GM18868 (cell line): Measurements from ENCODE around the gene TDRD1.
"Not testable (repeated sequence)": the region's sequence is repeated elsewhere in the genome, so short reads cannot be mapped to it uniquely, and the experiment has no call there.

Source experiments
- ATAC-seq: cut with Tn5 transposase; IDR thresholded peaks from one replicate; pipeline ENCODE4 v1.9.1; 2021; ENCODE audit warnings: mild to moderate bottlenecking, moderate library complexity; ENCODE audit not compliant: unreplicated experiment

The TDRD1 gene

GRCh38 chr10:114179148-114179547 lies at the start of gene TDRD1:
Gene TDRD1, plus strand, starts transcription at chr10:114179353. Its CDS starts 8,479 bp downstream, at chr10:114187832.
- ATAC-seq: no peak

- ATAC-seq: peak; percentile 87
These were observed 48.1 kb upstream of the TDRD1 start for GRCh38 chr10:114131094-114131493.

GRCh38 chr10:114135476-114135875 lies 43.7 kb upstream of the TDRD1 start:
- no peak for ATAC-seq

- no peak for ATAC-seq
These were observed 40.6 kb upstream of the TDRD1 start for GRCh38 chr10:114138581-114138980.

GRCh38 chr10:114140036-114140435 lies 39.1 kb upstream of the TDRD1 start:
- no peak for ATAC-seq

GRCh38 chr10:114140827-114141226 lies 38.3 kb upstream of the TDRD1 start:
- ATAC-seq: not testable (repeated sequence)

GRCh38 chr10:114142018-114142417 lies 37.1 kb upstream of the TDRD1 start:
- ATAC-seq: no peak

GRCh38 chr10:114143160-114143559 lies 36.0 kb upstream of the TDRD1 start:
- peak; percentile 53 for ATAC-seq

- not testable (repeated sequence) for ATAC-seq
These were observed 29.7 kb upstream of the TDRD1 start for GRCh38 chr10:114149476-114149875.

- ATAC-seq: peak; percentile 63
These were observed 27.7 kb upstream of the TDRD1 start for GRCh38 chr10:114151486-114151885.

- ATAC-seq: no peak
These were observed 27.3 kb upstream of the TDRD1 start for GRCh38 chr10:114151892-114152291.

GRCh38 chr10:114157912-114158311 lies 21.2 kb upstream of the TDRD1 start:
- ATAC-seq: no peak

- ATAC-seq: no peak
These were observed 16.1 kb upstream of the TDRD1 start for GRCh38 chr10:114163062-114163461.

GRCh38 chr10:114166043-114166442 lies 13.1 kb upstream of the TDRD1 start:
- no peak for ATAC-seq

- ATAC-seq: no peak
These were observed 12.7 kb upstream of the TDRD1 start for GRCh38 chr10:114166494-114166893.

- ATAC-seq: no peak
These were observed 11.2 kb upstream of the TDRD1 start for GRCh38 chr10:114167985-114168384.

- no peak for ATAC-seq
These were observed 10.6 kb upstream of the TDRD1 start for GRCh38 chr10:114168450-114169009.

- no peak for ATAC-seq
These were observed 6.9 kb upstream of the TDRD1 start for GRCh38 chr10:114172216-114172615.

- ATAC-seq: no peak
These were observed 6.2 kb upstream of the TDRD1 start for GRCh38 chr10:114172776-114173602.

GRCh38 chr10:114173603-114173920 lies 5.6 kb upstream of the TDRD1 start:
- no peak for ATAC-seq

- ATAC-seq: peak; percentile 99
These were observed 5.0 kb upstream of the TDRD1 start, which contains the start of gene CCDC186 for GRCh38 chr10:114173921-114174694. Gene CCDC186, minus strand, starts transcription at chr10:114174203. Its CDS starts 10,935 bp downstream, at chr10:114163268.
